SW480 (cell line): ENCODE measurements around the gene BEST2.

Source experiments
- DNase-seq: peaks from one replicate; pipeline ENCODE4 v3.0.0-alpha.2; 2016; ENCODE audit warnings: low spot score

BEST2 gene

GRCh38 chr19:12769689-12770088, 18.1 kb downstream of the BEST2 start:
- no peak for DNase-seq

- DNase-seq: no peak
Measured at GRCh38 chr19:12770922-12771321, 19.3 kb downstream of the BEST2 start.

- no peak for DNase-seq
Measured at GRCh38 chr19:12772323-12772722, 20.7 kb downstream of the BEST2 start.

DNA sequence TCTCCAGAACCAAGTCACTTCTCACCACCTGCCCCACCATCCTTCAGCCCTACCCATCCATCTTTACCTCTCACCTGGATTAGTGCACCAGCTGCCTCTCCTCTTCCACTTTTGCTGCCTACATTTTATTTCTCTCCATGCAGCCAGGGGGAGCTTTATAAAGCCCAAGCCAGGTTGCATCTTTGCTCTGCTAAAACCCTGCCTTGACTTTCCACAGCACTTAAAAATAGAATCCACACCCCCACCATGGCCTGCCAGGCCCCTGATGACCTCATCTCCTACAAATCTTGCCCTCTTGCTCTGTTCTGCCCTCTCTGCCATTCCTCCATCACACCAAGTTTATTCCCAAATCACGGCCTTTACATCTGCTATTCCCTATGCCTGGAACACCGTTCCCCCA, 22.0 kb downstream of the BEST2 start:
- DNase-seq: no peak

DNA sequence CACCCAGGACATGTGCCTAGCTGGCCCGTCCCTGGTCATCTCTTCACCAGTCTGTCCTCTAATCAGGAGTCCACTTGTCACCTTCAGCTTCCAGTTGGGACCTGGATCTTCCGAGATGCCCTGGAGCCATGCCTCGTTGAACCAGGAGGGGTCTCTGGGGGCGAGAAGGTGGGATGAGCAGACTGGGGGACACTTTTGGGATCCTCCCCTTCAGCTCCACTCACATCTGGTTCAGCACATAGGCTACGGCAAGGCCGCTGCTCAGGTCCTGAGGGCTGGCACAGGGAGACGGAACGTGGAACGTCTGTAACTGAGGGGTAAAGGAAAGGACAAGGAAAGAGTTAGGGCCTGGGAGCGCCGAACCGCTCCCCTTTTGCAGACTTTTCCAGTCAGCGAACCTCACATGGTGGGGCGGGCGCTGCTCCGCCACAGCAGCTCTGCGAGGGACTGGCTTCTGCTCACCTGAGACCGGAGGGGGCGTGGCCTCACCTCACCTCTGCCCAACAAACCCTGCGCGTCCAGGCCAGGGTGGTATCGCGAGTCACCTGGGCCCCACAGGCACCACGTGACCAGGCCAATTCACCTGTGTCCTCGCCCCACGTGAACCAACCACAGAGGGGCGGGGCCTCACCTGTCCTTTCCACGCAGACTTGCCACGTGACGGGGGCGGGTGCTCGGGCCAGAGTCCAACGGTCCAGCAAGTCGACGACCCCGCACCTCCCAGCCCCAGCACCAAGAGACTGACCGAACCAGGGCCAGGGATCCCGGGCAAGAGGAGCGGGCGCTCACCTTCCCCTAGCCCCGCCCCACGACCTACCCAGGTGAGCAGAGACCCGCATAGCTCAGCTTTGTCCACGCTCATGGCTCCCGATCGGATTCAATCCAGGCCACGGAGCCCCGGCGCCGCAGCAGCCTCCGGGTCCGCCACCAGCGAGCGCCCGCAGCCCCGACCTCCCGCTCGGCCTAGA, 23.3 kb downstream of the BEST2 start, which contains the start of gene HOOK2:
HOOK2 (minus strand) TSS at position 965 of the 968 bp plus-strand sequence; CDS start at position 862, 103 bp downstream.
- peak; percentile 97 for DNase-seq

GRCh38 chr19:12777217-12778016, 25.8 kb downstream of the BEST2 start:
- DNase-seq: peak; percentile 82

- DNase-seq: peak; percentile 90
Measured at GRCh38 chr19:12778017-12778904, 26.7 kb downstream of the BEST2 start.

DNA sequence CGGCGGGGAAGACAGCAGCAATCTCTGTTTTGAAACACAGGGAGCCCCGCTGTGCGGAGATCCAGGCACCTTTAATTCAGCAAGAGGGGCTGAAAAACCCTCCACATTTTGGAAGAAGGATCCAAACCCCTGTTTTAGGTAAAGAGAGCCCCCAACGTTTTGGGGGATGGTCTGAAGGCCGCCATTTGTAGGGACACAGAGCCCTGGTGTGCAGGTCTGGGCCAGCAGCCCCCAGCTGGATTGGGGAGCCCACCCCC, 27.2 kb downstream of the BEST2 start:
- DNase-seq: no peak

DNA sequence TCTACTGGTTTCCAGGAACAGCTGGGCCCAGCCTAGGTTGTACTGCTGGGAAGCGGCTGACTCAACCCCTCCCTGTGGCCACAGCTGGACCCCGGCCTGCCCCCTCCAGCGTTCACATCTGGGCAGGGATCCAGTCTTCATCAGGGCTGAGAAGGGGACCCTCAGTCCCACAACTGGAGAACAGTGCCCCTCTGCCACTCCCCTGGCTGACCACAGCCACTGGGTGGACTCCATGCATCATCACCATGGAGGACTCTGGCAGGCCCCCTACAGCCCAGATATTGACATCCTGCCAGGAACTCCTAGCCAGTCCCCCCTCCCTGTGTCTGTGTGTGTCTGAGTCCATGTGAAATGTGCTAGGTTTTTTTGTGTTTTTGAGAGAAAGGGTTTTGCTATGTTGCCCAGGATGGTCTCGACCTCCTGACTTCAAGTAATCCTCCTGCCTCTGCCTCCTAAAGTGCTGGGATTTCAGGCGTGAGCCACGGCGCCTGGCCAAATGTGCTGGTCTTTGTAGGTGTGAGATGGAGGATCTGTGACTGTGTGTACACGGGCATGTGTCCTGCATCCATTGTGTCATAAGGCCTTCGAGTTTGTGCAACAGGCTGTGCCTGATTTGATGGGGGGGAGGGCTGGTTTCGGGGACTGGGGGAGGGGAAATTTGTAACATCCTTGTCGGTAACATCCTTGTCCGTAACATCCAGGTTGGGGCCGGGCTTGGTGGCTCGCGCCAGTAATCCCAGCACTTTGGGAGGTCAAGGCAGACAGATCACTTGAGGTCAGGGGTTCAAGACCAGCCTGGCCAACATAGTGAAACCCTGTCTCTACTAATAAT, 27.8 kb downstream of the BEST2 start:
- peak; percentile 45 for DNase-seq

DNA sequence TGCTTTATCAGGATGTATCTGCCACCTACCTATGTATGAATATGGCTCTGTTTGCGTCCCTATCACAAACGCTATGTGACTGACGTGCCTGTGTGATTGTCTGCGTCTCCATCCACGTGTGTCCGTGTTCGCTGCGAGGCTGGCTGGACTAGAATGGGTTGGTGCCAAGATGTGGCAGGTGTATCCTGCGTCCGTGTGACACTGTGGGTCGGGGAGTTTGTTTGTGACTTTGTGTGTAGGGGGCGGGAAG, 30.5 kb downstream of the BEST2 start:
- DNase-seq: no peak

DNA sequence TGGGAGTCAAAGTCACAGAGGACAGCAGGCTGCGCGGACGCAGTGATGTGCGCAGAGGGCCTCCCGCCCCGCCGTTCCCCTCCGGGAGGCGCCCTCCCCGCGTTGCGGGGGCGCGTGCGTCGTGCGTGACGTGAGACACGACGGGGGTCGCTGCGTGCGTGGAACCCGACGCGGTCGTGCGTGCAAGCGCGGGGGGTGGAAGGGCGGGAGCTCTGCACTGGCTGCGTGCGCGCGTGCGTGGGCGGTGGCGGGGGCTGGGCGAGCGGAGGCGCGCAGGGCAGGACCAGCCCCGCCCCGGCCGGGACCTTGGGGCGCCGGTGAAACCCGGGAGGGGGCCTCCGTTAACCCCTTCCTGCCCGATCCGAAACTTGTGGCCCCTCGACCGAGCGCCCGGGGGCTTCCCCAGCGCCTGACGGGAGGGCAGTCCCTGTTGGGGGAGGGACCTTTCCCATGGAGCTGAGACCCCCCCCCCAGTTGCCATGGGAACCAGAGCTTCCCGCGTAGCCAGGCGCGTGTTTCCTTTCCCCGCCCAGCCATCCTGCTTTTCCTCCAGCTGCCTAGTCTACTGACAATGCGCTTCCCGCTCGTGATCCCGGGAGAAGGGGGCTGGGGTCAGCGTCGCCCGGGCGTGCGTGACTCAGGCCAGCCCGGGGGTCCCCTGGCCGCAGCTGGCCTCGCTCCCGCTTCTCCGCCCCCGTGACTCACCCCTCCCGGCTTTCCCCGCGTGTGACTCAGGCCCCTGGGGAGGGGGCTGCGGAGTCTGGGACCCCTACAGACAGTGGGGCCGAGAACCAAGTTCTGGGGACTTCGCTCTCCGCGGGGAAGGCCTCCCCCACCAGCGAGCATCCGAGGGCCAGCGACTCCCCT, 31.1 kb downstream of the BEST2 start:
- peak; percentile 55 for DNase-seq

GRCh38 chr19:12783291-12783848, 31.8 kb downstream of the BEST2 start:
- peak; percentile 32 for DNase-seq

DNA sequence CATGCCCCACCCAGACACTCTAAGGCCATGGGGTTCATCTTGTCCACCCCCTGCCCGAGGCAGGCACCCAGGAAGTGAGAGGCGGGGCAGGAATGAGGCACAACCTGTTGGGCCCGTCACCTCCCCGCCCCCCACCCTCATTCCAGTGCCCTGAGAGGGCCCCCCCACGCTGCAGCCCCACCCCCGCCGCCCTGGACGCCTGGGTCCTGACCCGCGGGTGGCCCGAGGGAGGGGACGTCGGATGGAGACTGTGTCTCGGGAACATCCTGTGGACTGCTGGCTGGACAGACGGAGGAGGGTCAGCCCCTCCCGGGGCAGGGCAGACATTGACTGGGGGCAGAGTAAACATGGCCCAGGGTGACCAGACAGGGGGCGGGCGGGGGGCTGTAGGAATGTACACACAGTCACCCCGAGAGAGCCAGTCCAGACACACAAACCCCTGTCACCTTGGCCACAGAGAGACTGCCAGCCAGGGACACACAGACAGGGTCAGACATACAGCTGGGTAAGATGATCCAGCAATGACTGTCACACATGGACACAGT, 32.3 kb downstream of the BEST2 start:
- no peak for DNase-seq

DNA sequence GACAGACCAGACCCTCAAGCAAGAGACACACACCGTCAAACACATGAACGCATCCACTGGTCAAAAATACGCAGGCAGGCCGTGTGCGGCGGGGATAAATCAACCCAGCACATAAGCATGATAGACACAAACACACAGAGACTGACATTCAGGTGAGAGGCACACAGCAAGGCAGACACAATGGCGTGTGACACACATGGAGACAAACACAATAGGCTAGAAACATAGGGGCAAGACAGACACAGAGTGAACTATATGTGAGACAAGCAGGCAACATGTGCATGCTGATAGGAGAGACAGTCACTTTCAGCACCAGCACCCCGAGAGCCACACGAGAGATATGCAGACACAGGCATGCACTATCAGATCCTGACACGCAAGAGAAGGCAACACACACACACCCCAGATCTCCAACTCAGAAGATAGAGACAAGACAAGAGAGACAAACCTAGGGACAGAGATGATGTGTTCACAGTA, 32.8 kb downstream of the BEST2 start:
- no peak for DNase-seq

GRCh38 chr19:12784871-12785430, 33.4 kb downstream of the BEST2 start:
- peak; percentile 21 for DNase-seq

DNA sequence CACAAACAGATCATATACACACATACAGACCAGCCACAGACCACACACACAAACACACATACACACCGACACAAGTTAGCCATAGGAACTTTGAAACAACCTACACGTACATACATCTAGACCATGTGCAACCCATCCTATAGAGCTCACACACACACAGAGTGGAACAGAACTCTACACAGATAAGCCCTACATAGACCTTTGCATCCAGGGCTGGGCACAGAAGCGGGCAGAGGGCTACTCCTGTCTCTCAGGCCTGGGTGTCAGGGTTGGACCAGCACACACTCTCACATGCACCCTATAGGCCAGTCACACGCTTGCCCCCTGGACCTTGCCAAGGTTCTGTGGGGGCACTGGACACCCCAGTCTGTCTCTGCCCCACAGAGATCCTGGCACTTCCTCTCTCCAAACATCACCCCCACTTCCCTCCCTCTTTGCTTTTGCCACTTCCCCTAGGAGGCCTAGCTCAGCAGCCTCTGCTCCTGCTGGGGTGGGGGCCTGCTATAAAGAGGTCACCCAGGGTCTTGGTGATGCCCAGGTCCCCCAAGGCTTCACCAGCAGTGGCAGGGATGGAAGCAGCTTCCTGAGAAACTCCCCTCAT, 33.9 kb downstream of the BEST2 start:
- no peak for DNase-seq

- DNase-seq: no peak
Measured at GRCh38 chr19:12786141-12786870, 34.7 kb downstream of the BEST2 start.

DNA sequence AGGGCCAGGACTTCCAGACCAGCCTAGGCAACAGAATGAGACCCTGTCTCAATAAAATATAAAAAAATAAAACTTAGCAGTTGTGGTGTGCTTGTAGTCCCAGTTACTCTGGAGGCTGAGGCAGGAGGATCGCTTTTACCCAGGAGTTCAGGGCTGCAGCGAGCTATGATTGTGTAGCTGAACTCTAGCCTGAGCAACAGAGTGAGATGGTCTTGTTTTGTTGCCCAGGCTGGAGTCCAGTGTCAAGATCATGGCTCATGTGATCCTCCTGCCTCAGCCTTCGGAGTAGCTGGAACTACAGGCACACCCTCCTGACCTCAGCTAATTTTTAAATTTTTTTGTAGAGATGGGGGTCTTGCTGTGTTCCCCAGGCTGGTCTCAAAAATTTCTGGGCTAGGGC, 35.4 kb downstream of the BEST2 start:
- no peak for DNase-seq
